A673 (cell line): Measurements from ENCODE around the gene PYGL. TPM values are rescaled to one million over a fixed set of nuclear protein-coding genes. Genes with fewer than 3 reads are reported as not detected.

Experiments
- BruUV-seq: library from RNA; stranded (reverse); fragments of 400-500 nt; replicated peaks from 2 replicates; lab custom pipeline; 2021; lab: Mats Ljungman, UMichigan
- CTCF ChIA-PET: fragments of 300-600 bp; sonication (Branson Sonifier 250); formaldehyde crosslinking; loops from one replicate; lab custom pipeline; 2022; ENCODE audit warnings: antibody characterized with exemption; lab: Charles Lee
- POLR2A ChIA-PET: fragments of 300-600 bp; sonication (Branson Sonifier 250); formaldehyde crosslinking; loops from one replicate; lab custom pipeline; 2022; ENCODE audit warnings: antibody characterized with exemption; ENCODE audit not compliant: low non-redundant PET; lab: Charles Lee
- DNase-seq: peaks from one replicate; pipeline ENCODE4 v3.0.0-alpha.2; 2015; ENCODE audit warnings: low spot score
- H3K27ac ChIP-seq: fragments of 200-600 bp; sonication (generic); 2 replicates; pipeline ENCODE4 v1.5.1; 2016; ENCODE audit warnings: mixed run types, low read depth, mild to moderate bottlenecking, mixed read lengths, antibody characterized with exemption, low read length; ENCODE audit not compliant: poor library complexity, severe bottlenecking
- H3K27me3 ChIP-seq: fragments of 200-600 bp; sonication (generic); replicated peaks from 2 replicates; pipeline ENCODE4 v1.6.1; 2017; ENCODE audit warnings: mixed run types, low read depth, mild to moderate bottlenecking, mixed read lengths, antibody characterized with exemption, low read length; ENCODE audit not compliant: insufficient read depth, poor library complexity
- H3K36me3 ChIP-seq: fragments of 200-600 bp; sonication (generic); 2 replicates; pipeline ENCODE4 v1.6.1; 2016; ENCODE audit warnings: mixed run types, mild to moderate bottlenecking, mixed read lengths, antibody characterized with exemption, low read length; ENCODE audit not compliant: insufficient read depth, poor library complexity, severe bottlenecking
- H3K4me1 ChIP-seq: fragments of 200-600 bp; sonication (generic); 2 replicates; pipeline ENCODE4 v1.6.1; 2017; ENCODE audit warnings: mixed run types, mild to moderate bottlenecking, mixed read lengths, antibody characterized with exemption, low read length; ENCODE audit not compliant: insufficient read depth, poor library complexity, severe bottlenecking
- H3K4me3 ChIP-seq: fragments of 200-600 bp; sonication (generic); 2 replicates; pipeline ENCODE4 v1.5.1; 2016; ENCODE audit warnings: low read depth, mixed run types, mild to moderate bottlenecking, mixed read lengths, low read length; ENCODE audit not compliant: poor library complexity, severe bottlenecking
- H3K9me3 ChIP-seq: fragments of 200-600 bp; sonication (generic); 2 replicates; pipeline ENCODE4 v1.6.1; 2016; ENCODE audit warnings: mixed run types, low read depth, mild to moderate bottlenecking, mixed read lengths, antibody characterized with exemption, low read length; ENCODE audit not compliant: poor library complexity, severe bottlenecking
- EZH2 ChIP-seq: fragments of 200-600 bp; sonication (generic); IDR thresholded peaks from 2 replicates; pipeline ENCODE4 v1.6.1; 2017; ENCODE audit warnings: borderline replicate concordance, low read depth, mild to moderate bottlenecking, mixed read lengths, antibody characterized with exemption, low read length; ENCODE audit not compliant: poor library complexity, severe bottlenecking
- intact Hi-C: fragments of 100-400 bp; cut with micrococcal nuclease; formaldehyde crosslinking; loops from one replicate; pipeline ENCODE4 v1.10.0; 2022; ENCODE audit not compliant: unreplicated experiment
- total RNA-seq: library from RNA; stranded (reverse); gene quantifications from 2 replicates; pipeline ENCODE4 v1.2.3, GENCODE V29; 2021
- TF ChIP-seq, protein P1 (sequence below): fragments of 300-800, 200-600 bp; sonication (generic); conservative IDR thresholded peaks from 2 replicates; pipeline ENCODE4 v1.5.1; 2017; ENCODE audit warnings: low read depth, mild to moderate bottlenecking, antibody characterized with exemption, low read length, moderate library complexity, mixed read lengths

PYGL gene
- total RNA-seq, 1 experiment from 2014 or later = 14.2 TPM

GRCh38 chr14:50871914-50872732, 72.2 kb downstream of the PYGL start, which contains the start of gene ABHD12B:
ABHD12B (plus strand) TSS chr14:50872053; CDS start chr14:50872175, 122 bp downstream.
- TF ChIP-seq, protein P1, sequence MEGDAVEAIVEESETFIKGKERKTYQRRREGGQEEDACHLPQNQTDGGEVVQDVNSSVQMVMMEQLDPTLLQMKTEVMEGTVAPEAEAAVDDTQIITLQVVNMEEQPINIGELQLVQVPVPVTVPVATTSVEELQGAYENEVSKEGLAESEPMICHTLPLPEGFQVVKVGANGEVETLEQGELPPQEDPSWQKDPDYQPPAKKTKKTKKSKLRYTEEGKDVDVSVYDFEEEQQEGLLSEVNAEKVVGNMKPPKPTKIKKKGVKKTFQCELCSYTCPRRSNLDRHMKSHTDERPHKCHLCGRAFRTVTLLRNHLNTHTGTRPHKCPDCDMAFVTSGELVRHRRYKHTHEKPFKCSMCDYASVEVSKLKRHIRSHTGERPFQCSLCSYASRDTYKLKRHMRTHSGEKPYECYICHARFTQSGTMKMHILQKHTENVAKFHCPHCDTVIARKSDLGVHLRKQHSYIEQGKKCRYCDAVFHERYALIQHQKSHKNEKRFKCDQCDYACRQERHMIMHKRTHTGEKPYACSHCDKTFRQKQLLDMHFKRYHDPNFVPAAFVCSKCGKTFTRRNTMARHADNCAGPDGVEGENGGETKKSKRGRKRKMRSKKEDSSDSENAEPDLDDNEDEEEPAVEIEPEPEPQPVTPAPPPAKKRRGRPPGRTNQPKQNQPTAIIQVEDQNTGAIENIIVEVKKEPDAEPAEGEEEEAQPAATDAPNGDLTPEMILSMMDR = no peak
- peak; percentile 51 for TF ChIP-seq EZH2
- no peaks in the 10 kb centered on the region for H3K9me3 ChIP-seq
- POLR2A ChIA-PET = no interaction called here
- BruUV-seq = no TSS peak
- H3K4me3 ChIP-seq = no peak within 1 kb of the TSS
- no peak for DNase-seq
- intact Hi-C loops = no loop called here
- peaks cover 50% of the 10 kb centered on the region for H3K27me3 ChIP-seq
- CTCF ChIA-PET = no interaction called here
- no peak within 1 kb of the TSS for H3K27ac ChIP-seq
- H3K36me3 ChIP-seq = no peaks in the 10 kb centered on the region
- H3K4me1 ChIP-seq = no peaks in the 10 kb centered on the region

GRCh38 chr14:50871228-50871627, 73.1 kb downstream of the PYGL start:
- Histone ChIP-seq H3K36me3 (no peaks in the 10 kb centered on the region), H3K9me3 (no peaks in the 10 kb centered on the region), H3K4me1 (no peaks in the 10 kb centered on the region), H3K27me3 (peaks cover 45% of the 10 kb centered on the region), H3K27ac (no peak overlapping the region), H3K4me3 (no peak overlapping the region)
- intact Hi-C loops = no loop called here
- POLR2A ChIA-PET = interaction anchor here (0.7 kb wide), 1 partner anchor 331 kb away, joined by 3 read pairs; no protein-coding TSS in a partner anchor
- TF ChIP-seq EZH2 = no peak
- TF ChIP-seq, protein P1 = no peak
- BruUV-seq = no TSS peak
- DNase-seq = peak; percentile 12
- CTCF ChIA-PET = interaction anchor here (0.8 kb wide), 1 partner anchor 11 kb away, joined by 4 read pairs; no protein-coding TSS in a partner anchor

DNA sequence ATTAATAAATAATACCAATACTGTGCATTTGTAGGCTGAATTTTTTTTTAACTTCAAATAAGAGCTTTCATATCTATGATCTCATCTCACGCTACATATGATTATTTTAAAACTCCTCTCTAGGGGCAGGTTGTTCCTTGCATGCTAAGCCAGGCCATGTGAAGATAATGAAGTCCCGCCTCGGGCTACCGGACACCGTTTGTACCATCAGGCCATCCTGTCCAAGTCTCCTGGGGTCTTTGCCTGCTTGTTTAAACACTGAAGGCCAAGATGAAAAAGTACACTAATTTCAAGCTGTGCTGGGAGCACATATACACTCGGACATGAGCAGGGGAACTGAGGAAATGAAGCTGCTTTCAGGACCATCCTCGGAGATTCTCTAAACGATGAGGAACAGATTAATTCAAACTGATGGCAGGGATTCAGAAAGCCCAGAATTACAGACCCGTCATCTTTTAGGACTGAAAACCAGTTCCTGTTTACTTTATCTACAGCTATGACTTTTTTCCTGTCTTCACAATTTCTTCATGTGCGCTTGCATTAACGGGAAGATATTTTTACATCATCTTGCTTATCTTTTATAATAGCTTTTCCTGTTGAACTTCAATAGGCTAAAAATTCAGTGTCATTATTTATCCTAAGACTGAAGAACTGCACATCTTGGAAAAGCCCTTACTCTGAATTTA, 78.7 kb downstream of the PYGL start:
- no peaks in the 10 kb centered on the region for H3K4me1 ChIP-seq
- H3K27me3 ChIP-seq = peaks cover 3% of the 10 kb centered on the region
- H3K4me3 ChIP-seq = no peak overlapping the region
- no peaks in the 10 kb centered on the region for H3K9me3 ChIP-seq
- CTCF ChIA-PET = no interaction called here
- intact Hi-C loops = no loop called here
- no peak overlapping the region for H3K27ac ChIP-seq
- no peaks in the 10 kb centered on the region for H3K36me3 ChIP-seq
- DNase-seq = no peak
- no TSS peak for BruUV-seq
- TF ChIP-seq EZH2 = no peak
- TF ChIP-seq, protein P1 = no peak
- POLR2A ChIA-PET = interaction anchor here (0.7 kb wide), 1 partner anchor 306 kb away, joined by 3 read pairs; no protein-coding TSS in a partner anchor
